ENCODE measurements around the gene FAM193B. TPM values are rescaled to one million over a fixed set of nuclear protein-coding genes. Genes with fewer than 3 reads are reported as not detected.
A peak's percentile ranks its signal among the peaks of the same experiment; 100 is the strongest.

FAM193B gene
- polyA plus RNA-seq, 1 of the 3 experiments (the other 2 are of a cell fraction) = 48.1 TPM

DNA sequence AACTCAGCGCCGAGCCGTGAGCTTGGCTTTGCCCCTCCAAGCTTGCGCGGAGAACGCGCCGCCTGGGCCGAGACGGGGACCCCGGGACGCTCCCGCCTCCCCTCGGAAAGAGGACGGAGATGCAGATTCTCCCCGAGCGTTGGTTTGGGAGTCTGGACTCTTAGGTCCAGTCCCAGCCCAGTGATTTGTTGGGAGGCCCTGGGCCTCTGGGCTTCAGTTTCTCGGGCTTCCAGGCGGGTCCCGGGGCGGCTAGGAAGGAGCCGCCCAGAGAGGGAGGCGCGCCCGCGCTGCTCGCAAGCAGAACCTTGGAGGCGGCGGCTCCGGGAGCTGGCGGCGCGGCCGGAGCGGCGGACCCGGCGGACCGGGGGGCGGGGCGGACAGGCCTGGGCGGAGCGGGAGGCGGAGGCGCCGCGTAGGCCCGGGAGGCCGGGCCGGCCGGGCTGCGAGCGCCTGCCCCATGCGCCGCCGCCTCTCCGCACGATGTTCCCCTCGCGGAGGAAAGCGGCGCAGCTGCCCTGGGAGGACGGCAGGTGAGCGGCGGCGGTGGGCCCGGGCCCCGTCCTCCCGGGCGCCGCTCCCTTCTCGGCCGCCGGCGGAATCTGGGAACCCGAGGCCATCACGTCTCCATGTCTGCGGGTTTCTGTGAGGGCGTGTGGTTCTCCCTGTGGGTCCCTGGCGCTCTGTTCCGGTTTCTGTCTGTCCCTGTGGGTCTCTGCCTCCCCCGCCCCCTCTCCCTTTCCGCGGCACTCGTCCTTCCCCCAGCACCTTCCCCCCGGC lies 45.6 kb upstream of the FAM193B start, which contains the start of gene B4GALT7:
Gene B4GALT7 (plus strand): TSS at position 402 of the 777 bp plus-strand sequence. CDS start 79 bp downstream, at position 481.
- Histone ChIP-seq H3F3A (replicated peaks; ENCODE audit: insufficient read depth) (peaks cover 18% of the 10 kb centered on the region), H3K9me2 (no peaks in the 10 kb centered on the region), H3K79me2 (ENCODE audit: insufficient read depth) (peaks cover 19% of the 10 kb centered on the region), H3K27me3 (ENCODE audit: insufficient read depth) (no peaks in the 10 kb centered on the region), H4K20me1 (ENCODE audit: insufficient read depth) (no peaks in the 10 kb centered on the region), H3K4me2 (peak within 1 kb of the TSS; percentile 88), H3K9ac (peak within 1 kb of the TSS; percentile 89), H3K9me3 (no peaks in the 10 kb centered on the region), H3K4me3 (ENCODE audit: low read depth in 2 of 2, low read length in 1 of 2) (peak within 1 kb of the TSS; percentile 81 to 87), H2AFZ (ENCODE audit: low read depth) (peak within 1 kb of the TSS; percentile 96), H3K36me3 (replicated peaks in 1 of 2; ENCODE audit: control insufficient read depth in 1 of 2, insufficient read depth in 2 of 2, low read length in 1 of 2) (peaks cover 18 to 22% of the 10 kb centered on the region in 2 experiments), H3K27ac (ENCODE audit: low read depth in 2 of 2, low read length in 1 of 2) (peak within 1 kb of the TSS; percentile 69 to 85), H3K4me1 (ENCODE audit: control insufficient read depth in 1 of 2, insufficient read depth in 2 of 2, low read depth in 1 of 2, low read length in 1 of 2) (peaks cover 3 to 19% of the 10 kb centered on the region in 2 experiments; a peak in 1 of 4 replicates)
- DNase-seq = peak; percentile 96
- WGBS (ENCODE audit: low lambda C conversion rate) = 3% methylated on average over 7 of the region's 86 CpGs
- CTCF ChIA-PET = interaction anchor here (2.8 kb wide), 1 partner anchor 8 kb away, joined by 11 read pairs; no protein-coding TSS in a partner anchor
- POLR2A ChIA-PET = no interaction called here
- TF ChIP-seq, protein P1, sequence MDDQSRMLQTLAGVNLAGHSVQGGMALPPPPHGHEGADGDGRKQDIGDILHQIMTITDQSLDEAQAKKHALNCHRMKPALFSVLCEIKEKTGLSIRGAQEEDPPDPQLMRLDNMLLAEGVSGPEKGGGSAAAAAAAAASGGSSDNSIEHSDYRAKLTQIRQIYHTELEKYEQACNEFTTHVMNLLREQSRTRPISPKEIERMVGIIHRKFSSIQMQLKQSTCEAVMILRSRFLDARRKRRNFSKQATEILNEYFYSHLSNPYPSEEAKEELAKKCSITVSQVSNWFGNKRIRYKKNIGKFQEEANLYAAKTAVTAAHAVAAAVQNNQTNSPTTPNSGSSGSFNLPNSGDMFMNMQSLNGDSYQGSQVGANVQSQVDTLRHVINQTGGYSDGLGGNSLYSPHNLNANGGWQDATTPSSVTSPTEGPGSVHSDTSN (IDR thresholded peaks at IDR 0.05) = no peak
- TF ChIP-seq, protein P2, sequence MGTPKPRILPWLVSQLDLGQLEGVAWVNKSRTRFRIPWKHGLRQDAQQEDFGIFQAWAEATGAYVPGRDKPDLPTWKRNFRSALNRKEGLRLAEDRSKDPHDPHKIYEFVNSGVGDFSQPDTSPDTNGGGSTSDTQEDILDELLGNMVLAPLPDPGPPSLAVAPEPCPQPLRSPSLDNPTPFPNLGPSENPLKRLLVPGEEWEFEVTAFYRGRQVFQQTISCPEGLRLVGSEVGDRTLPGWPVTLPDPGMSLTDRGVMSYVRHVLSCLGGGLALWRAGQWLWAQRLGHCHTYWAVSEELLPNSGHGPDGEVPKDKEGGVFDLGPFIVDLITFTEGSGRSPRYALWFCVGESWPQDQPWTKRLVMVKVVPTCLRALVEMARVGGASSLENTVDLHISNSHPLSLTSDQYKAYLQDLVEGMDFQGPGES (IDR thresholded peaks at IDR 0.05; ENCODE audit: low read depth, low read length) = no peak
- TF ChIP-seq RAD21 (IDR thresholded peaks at IDR 0.05; ENCODE audit: low read length) (no peak), SIN3A (IDR thresholded peaks at IDR 0.05; ENCODE audit: borderline replicate concordance, low read depth, low read length) (peak; percentile 39; the same call in 1 of the 2 replicates), RXRA (IDR thresholded peaks at IDR 0.05; ENCODE audit: borderline replicate concordance, low read depth) (no peak), TAF1 (IDR thresholded peaks at IDR 0.05; ENCODE audit: borderline replicate concordance, low read depth, low read length) (peak; percentile 69), SMC3 (IDR thresholded peaks at IDR 0.05; ENCODE audit: low read depth, low read length) (no peak), EZH2phosphoT487 (IDR thresholded peaks at IDR 0.05; ENCODE audit: borderline replicate concordance, low read depth) (no peak), NRF1 (IDR thresholded peaks at IDR 0.05; ENCODE audit: low read depth, low read length) (peak; percentile 22; the same call in 1 of the 2 replicates), ELF1 (IDR thresholded peaks at IDR 0.05) (no peak), TEAD4 (IDR thresholded peaks at IDR 0.05; ENCODE audit: borderline replicate concordance, insufficient read depth) (no peak), GABPA (IDR thresholded peaks at IDR 0.05; ENCODE audit: low read depth) (peak; percentile 70), POLR2AphosphoS5 (IDR thresholded peaks at IDR 0.05; ENCODE audit: low read depth, low read length) (peak; percentile 74), CHD2 (IDR thresholded peaks at IDR 0.05; ENCODE audit: low read length, partially characterized antibody) (peak; percentile 37), JUND (IDR thresholded peaks at IDR 0.05) (no peak)
- TF ChIP-seq, protein P3, sequence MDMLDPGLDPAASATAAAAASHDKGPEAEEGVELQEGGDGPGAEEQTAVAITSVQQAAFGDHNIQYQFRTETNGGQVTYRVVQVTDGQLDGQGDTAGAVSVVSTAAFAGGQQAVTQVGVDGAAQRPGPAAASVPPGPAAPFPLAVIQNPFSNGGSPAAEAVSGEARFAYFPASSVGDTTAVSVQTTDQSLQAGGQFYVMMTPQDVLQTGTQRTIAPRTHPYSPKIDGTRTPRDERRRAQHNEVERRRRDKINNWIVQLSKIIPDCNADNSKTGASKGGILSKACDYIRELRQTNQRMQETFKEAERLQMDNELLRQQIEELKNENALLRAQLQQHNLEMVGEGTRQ (IDR thresholded peaks at IDR 0.05; ENCODE audit: borderline replicate concordance, low read depth, low read length) = no peak
- TF ChIP-seq, protein P4, sequence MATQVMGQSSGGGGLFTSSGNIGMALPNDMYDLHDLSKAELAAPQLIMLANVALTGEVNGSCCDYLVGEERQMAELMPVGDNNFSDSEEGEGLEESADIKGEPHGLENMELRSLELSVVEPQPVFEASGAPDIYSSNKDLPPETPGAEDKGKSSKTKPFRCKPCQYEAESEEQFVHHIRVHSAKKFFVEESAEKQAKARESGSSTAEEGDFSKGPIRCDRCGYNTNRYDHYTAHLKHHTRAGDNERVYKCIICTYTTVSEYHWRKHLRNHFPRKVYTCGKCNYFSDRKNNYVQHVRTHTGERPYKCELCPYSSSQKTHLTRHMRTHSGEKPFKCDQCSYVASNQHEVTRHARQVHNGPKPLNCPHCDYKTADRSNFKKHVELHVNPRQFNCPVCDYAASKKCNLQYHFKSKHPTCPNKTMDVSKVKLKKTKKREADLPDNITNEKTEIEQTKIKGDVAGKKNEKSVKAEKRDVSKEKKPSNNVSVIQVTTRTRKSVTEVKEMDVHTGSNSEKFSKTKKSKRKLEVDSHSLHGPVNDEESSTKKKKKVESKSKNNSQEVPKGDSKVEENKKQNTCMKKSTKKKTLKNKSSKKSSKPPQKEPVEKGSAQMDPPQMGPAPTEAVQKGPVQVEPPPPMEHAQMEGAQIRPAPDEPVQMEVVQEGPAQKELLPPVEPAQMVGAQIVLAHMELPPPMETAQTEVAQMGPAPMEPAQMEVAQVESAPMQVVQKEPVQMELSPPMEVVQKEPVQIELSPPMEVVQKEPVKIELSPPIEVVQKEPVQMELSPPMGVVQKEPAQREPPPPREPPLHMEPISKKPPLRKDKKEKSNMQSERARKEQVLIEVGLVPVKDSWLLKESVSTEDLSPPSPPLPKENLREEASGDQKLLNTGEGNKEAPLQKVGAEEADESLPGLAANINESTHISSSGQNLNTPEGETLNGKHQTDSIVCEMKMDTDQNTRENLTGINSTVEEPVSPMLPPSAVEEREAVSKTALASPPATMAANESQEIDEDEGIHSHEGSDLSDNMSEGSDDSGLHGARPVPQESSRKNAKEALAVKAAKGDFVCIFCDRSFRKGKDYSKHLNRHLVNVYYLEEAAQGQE (IDR thresholded peaks at IDR 0.05; ENCODE audit: low read depth, low read length) = peak; percentile 48; the same call in 1 of the 2 replicates
- TF ChIP-seq, protein P5, sequence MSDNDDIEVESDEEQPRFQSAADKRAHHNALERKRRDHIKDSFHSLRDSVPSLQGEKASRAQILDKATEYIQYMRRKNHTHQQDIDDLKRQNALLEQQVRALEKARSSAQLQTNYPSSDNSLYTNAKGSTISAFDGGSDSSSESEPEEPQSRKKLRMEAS (IDR thresholded peaks at IDR 0.05; ENCODE audit: low read depth) = peak; percentile 43; the same call in 1 of the 2 replicates
- TF ChIP-seq, protein P6, sequence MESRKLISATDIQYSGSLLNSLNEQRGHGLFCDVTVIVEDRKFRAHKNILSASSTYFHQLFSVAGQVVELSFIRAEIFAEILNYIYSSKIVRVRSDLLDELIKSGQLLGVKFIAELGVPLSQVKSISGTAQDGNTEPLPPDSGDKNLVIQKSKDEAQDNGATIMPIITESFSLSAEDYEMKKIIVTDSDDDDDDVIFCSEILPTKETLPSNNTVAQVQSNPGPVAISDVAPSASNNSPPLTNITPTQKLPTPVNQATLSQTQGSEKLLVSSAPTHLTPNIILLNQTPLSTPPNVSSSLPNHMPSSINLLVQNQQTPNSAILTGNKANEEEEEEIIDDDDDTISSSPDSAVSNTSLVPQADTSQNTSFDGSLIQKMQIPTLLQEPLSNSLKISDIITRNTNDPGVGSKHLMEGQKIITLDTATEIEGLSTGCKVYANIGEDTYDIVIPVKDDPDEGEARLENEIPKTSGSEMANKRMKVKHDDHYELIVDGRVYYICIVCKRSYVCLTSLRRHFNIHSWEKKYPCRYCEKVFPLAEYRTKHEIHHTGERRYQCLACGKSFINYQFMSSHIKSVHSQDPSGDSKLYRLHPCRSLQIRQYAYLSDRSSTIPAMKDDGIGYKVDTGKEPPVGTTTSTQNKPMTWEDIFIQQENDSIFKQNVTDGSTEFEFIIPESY (IDR thresholded peaks at IDR 0.05; ENCODE audit: borderline replicate concordance, low read depth) = no peak
